ENCODE measurements around the gene PRDX1. TPM values are rescaled to one million over a fixed set of nuclear protein-coding genes. Genes with fewer than 3 reads are reported as not detected.

The PRDX1 gene
- total RNA-seq, 1 donor from 2014 or later = 1,754 TPM

GRCh38 chr1:45465277-45465676, 56.4 kb downstream of the PRDX1 start:
- no peak for TF ChIP-seq CTCF (IDR thresholded peaks at IDR 0.05; ENCODE audit: partially characterized antibody, unreplicated experiment)
- Mint-ChIP-seq H3K27me3 (ENCODE audit: unreplicated experiment) (peaks cover 1% of the 10 kb centered on the region), H3K4me1 (ENCODE audit: low read depth, unreplicated experiment) (no peaks in the 10 kb centered on the region), H3K27ac (ENCODE audit: unreplicated experiment) (no peak overlapping the region), H3K9me3 (ENCODE audit: unreplicated experiment) (no peaks in the 10 kb centered on the region), H3K36me3 (ENCODE audit: unreplicated experiment) (no peaks in the 10 kb centered on the region), H3K4me3 (ENCODE audit: unreplicated experiment) (no peak overlapping the region)
- no peak for DNase-seq

Other genes with a start within 250 kb of the PRDX1 start
- gene HPDL, start 195.0 kb downstream of the PRDX1 start, total RNA-seq (ENCODE audit: unreplicated experiment) = 2.3 TPM
- 7.5 TPM for gene TOE1, start 181.7 kb downstream of the PRDX1 start, total RNA-seq (ENCODE audit: unreplicated experiment)
- gene MUTYH, start 181.4 kb downstream of the PRDX1 start, total RNA-seq (ENCODE audit: unreplicated experiment) = 33.7 TPM
- gene TESK2, start 30.7 kb downstream of the PRDX1 start, total RNA-seq (ENCODE audit: unreplicated experiment) = 3.3 TPM
- gene CCDC163, start 21.8 kb downstream of the PRDX1 start, total RNA-seq (ENCODE audit: unreplicated experiment) = 9.8 TPM
- gene MMACHC, start 21.6 kb downstream of the PRDX1 start, total RNA-seq (ENCODE audit: unreplicated experiment) = 2.5 TPM
- gene AKR1A1, start 28.9 kb upstream of the PRDX1 start, total RNA-seq (ENCODE audit: unreplicated experiment) = 182 TPM
- gene NASP, start 62.2 kb upstream of the PRDX1 start, total RNA-seq (ENCODE audit: unreplicated experiment) = 139 TPM
- gene CCDC17, start 102.2 kb upstream of the PRDX1 start, total RNA-seq (ENCODE audit: unreplicated experiment) = 3.8 TPM
- gene GPBP1L1, start 164.6 kb upstream of the PRDX1 start, total RNA-seq (ENCODE audit: unreplicated experiment) = 103 TPM
- gene TMEM69, start 166.3 kb upstream of the PRDX1 start, total RNA-seq (ENCODE audit: unreplicated experiment) = 20.6 TPM
- 20.3 TPM for gene IPP, start 228.8 kb upstream of the PRDX1 start, total RNA-seq (ENCODE audit: unreplicated experiment)

Measured in glutamatergic neuron (in vitro differentiated cells).